Cardiac muscle cell (in vitro differentiated cells and primary cell): Measurements from ENCODE around the gene FAM107A. TPM values are rescaled to one million over a fixed set of nuclear protein-coding genes. Genes with fewer than 3 reads are reported as not detected.
A peak's percentile ranks its signal among the peaks of the same experiment; 100 is the strongest.

Experiments used
- DNase-seq, 2 donors: peaks; one replicate each; pipeline versions ENCODE4 v3.0.0 to v3.0.0-alpha.2; 2010 to 2017; ENCODE audit warnings: low read depth in 1 of 2, low spot score in 1 of 2
- H3K27ac ChIP-seq: fragments of 200-600 bp; sonication (generic); 2 replicates; pipeline ENCODE4 v1.5.1; 2016
- H3K27me3 ChIP-seq: fragments of 200-600 bp; sonication (generic); 2 replicates; pipeline ENCODE4 v1.6.0; 2016; ENCODE audit warnings: control low read depth
- H3K36me3 ChIP-seq: fragments of 200-600 bp; sonication (generic); 2 replicates; pipeline ENCODE4 v1.5.1; 2016; ENCODE audit warnings: control low read depth
- H3K4me1 ChIP-seq: fragments of 200-600 bp; sonication (generic); 2 replicates; pipeline ENCODE4 v1.8.1; 2017; ENCODE audit warnings: low read depth, mild to moderate bottlenecking, mixed run types
- H3K4me3 ChIP-seq: fragments of 200-600 bp; sonication (generic); 2 replicates; pipeline ENCODE4 v1.5.1; 2016; ENCODE audit warnings: mild to moderate bottlenecking
- H3K9me3 ChIP-seq: fragments of 200-600 bp; sonication (generic); 2 replicates; pipeline ENCODE4 v1.5.1; 2017; ENCODE audit warnings: low read depth, mild to moderate bottlenecking, control low read depth
- CTCF ChIP-seq: IDR thresholded peaks from 2 replicates; pipeline ENCODE4 v1.5.1; 2012; ENCODE audit warnings: low read depth, mild to moderate bottlenecking, low read length
- polyA plus RNA-seq: library from polyadenylated mRNA; unstranded; fragments of >200 nt; fragmentation: Nextera tagmentation; extraction: Ambion mirVana; gene quantifications from 2 replicates; pipeline ENCODE4 v1.2.1, GENCODE V29; 2016
- total RNA-seq: library from RNA; depleted of rRNA; stranded (reverse); fragments of >200 nt; gene quantifications from 2 replicates; pipeline ENCODE4 v1.2.3, GENCODE V29; 2016

Gene FAM107A
- total and polyA plus RNA-seq, 2 experiments from 2014 or later = not detected

GRCh38 chr3:58622892-58623291 lies 45.7 kb upstream of the FAM107A start:
- no peak for TF ChIP-seq CTCF
- H3K4me3 ChIP-seq = no peak overlapping the region
- peaks cover 23% of the 10 kb centered on the region for H3K4me1 ChIP-seq
- no peaks in the 10 kb centered on the region for H3K9me3 ChIP-seq
- no peaks in the 10 kb centered on the region for H3K36me3 ChIP-seq
- DNase-seq = no peak
- no peak overlapping the region for H3K27ac ChIP-seq
- H3K27me3 ChIP-seq = no peaks in the 10 kb centered on the region

- Histone ChIP-seq H3K27ac (no peak overlapping the region), H3K9me3 (no peaks in the 10 kb centered on the region), H3K4me3 (no peak overlapping the region), H3K4me1 (peaks cover 23% of the 10 kb centered on the region), H3K27me3 (no peaks in the 10 kb centered on the region), H3K36me3 (no peaks in the 10 kb centered on the region)
- no peak for TF ChIP-seq CTCF
- DNase-seq = peak in 1 of 2 donors; percentile 39
These were observed 45.2 kb upstream of the FAM107A start for GRCh38 chr3:58622436-58622835.

GRCh38 chr3:58621086-58621830 lies 44.1 kb upstream of the FAM107A start:
- Histone ChIP-seq H3K36me3 (no peaks in the 10 kb centered on the region), H3K4me1 (peaks cover 23% of the 10 kb centered on the region), H3K4me3 (no peak overlapping the region), H3K27ac (peak overlapping the region; percentile 90), H3K9me3 (no peaks in the 10 kb centered on the region), H3K27me3 (no peaks in the 10 kb centered on the region)
- DNase-seq = peak in 1 of 2 donors; percentile 39
- TF ChIP-seq CTCF = no peak

- DNase-seq = no peak
- no peak overlapping the region for H3K4me3 ChIP-seq
- H3K27ac ChIP-seq = peak overlapping the region; percentile 90
- TF ChIP-seq CTCF = no peak
- no peaks in the 10 kb centered on the region for H3K9me3 ChIP-seq
- peaks cover 23% of the 10 kb centered on the region for H3K4me1 ChIP-seq
- no peaks in the 10 kb centered on the region for H3K27me3 ChIP-seq
- H3K36me3 ChIP-seq = no peaks in the 10 kb centered on the region
These were observed 43.2 kb upstream of the FAM107A start for GRCh38 chr3:58620421-58620820.

- H3K4me3 ChIP-seq = no peak overlapping the region
- no peaks in the 10 kb centered on the region for H3K27me3 ChIP-seq
- H3K36me3 ChIP-seq = no peaks in the 10 kb centered on the region
- H3K4me1 ChIP-seq = peaks cover 18% of the 10 kb centered on the region
- no peak overlapping the region for H3K27ac ChIP-seq
- no peak for DNase-seq
- TF ChIP-seq CTCF = no peak
- no peaks in the 10 kb centered on the region for H3K9me3 ChIP-seq
These were observed 40.2 kb upstream of the FAM107A start for GRCh38 chr3:58617338-58617761.
